Loucy (cell line): Measurements from ENCODE around the gene CALML4.
"Not testable (repeated sequence)": the region's sequence is repeated elsewhere in the genome, so short reads cannot be mapped to it uniquely, and the experiment has no call there.

Source experiments
- H2AFZ ChIP-seq: fragments of 200-600 bp; sonication (generic); 2 replicates; pipeline ENCODE4 v1.6.0; 2016; ENCODE audit warnings: antibody characterized with exemption, mild to moderate bottlenecking, low read length, moderate library complexity
- H3F3A ChIP-seq: fragments of 200-600 bp; 2 replicates; pipeline ENCODE4 v1.6.0; 2016; ENCODE audit warnings: antibody characterized with exemption, low read depth, mild to moderate bottlenecking
- H3K27me3 ChIP-seq: fragments of 200-600 bp; sonication (generic); 2 replicates; pipeline ENCODE4 v1.6.1; 2014; ENCODE audit warnings: low read length, mild to moderate bottlenecking; ENCODE audit not compliant: insufficient read depth, poor library complexity, severe bottlenecking
- H3K36me3 ChIP-seq: fragments of 200-600 bp; sonication (generic); 2 replicates; pipeline ENCODE4 v1.6.1; 2016; ENCODE audit warnings: low read length; ENCODE audit not compliant: insufficient read depth
- H3K4me1 ChIP-seq: fragments of 200-600 bp; sonication (generic); 2 replicates; pipeline ENCODE4 v1.5.1; 2014; ENCODE audit warnings: low read length, mild to moderate bottlenecking; ENCODE audit not compliant: insufficient read depth, poor library complexity, severe bottlenecking
- H3K4me2 ChIP-seq: fragments of 200-600 bp; sonication (generic); 2 replicates; pipeline ENCODE4 v1.6.0; 2014; ENCODE audit warnings: antibody characterized with exemption, low read length, low read depth, mild to moderate bottlenecking; ENCODE audit not compliant: poor library complexity, severe bottlenecking
- H3K4me3 ChIP-seq: fragments of 200-600 bp; sonication (generic); 2 replicates; pipeline ENCODE4 v1.5.1; 2014; ENCODE audit warnings: low read length, mild to moderate bottlenecking, mixed read lengths; ENCODE audit not compliant: poor library complexity, severe bottlenecking
- H3K79me2 ChIP-seq: fragments of 200-600 bp; sonication (generic); 2 replicates; pipeline ENCODE4 v1.6.1; 2014; ENCODE audit warnings: low read length; ENCODE audit not compliant: insufficient read depth
- H3K9ac ChIP-seq: fragments of 200-600 bp; sonication (generic); 2 replicates; pipeline ENCODE4 v1.6.0; 2014; ENCODE audit warnings: mild to moderate bottlenecking, low read depth, low read length, moderate library complexity; ENCODE audit not compliant: poor library complexity, severe bottlenecking
- H3K9me2 ChIP-seq: fragments of 200-600 bp; sonication (generic); replicated peaks from 2 replicates; pipeline ENCODE4 v1.6.1; 2016; ENCODE audit warnings: low read depth, low read length, mixed read lengths
- H3K9me3 ChIP-seq: fragments of 200-600 bp; sonication (generic); 2 replicates; pipeline ENCODE4 v1.6.1; 2014; ENCODE audit warnings: mild to moderate bottlenecking, antibody characterized with exemption, low read length, low read depth; ENCODE audit not compliant: insufficient read depth
- H4K20me1 ChIP-seq: fragments of 200-600 bp; sonication (generic); 2 replicates; pipeline ENCODE4 v1.6.0; 2014; ENCODE audit warnings: antibody characterized with exemption, low read length, mild to moderate bottlenecking; ENCODE audit not compliant: insufficient read depth, poor library complexity, severe bottlenecking
- CTCF ChIP-seq: fragments of 200-600 bp; sonication (generic); conservative IDR thresholded peaks from 2 replicates; pipeline ENCODE4 v1.5.1; 2014; ENCODE audit warnings: mild to moderate bottlenecking, antibody characterized with exemption, low read length
- EZH2phosphoT487 ChIP-seq: fragments of 200-600 bp; IDR thresholded peaks from 2 replicates; pipeline ENCODE4 v1.6.1; 2018; ENCODE audit warnings: antibody characterized with exemption, mild to moderate bottlenecking, moderate library complexity, borderline replicate concordance

The CALML4 gene

GRCh38 chr15:68173119-68173518, 32.0 kb downstream of the CALML4 start:
- Histone ChIP-seq H3K36me3 (peaks cover 42% of the 10 kb centered on the region), H2AFZ (no peak overlapping the region), H3F3A (no peaks in the 10 kb centered on the region), H3K9ac (no peak overlapping the region), H3K9me3 (no peaks in the 10 kb centered on the region), H3K4me2 (no peak overlapping the region), H3K4me3 (no peak overlapping the region), H3K27me3 (no peaks in the 10 kb centered on the region), H3K4me1 (no peaks in the 10 kb centered on the region), H4K20me1 (no peaks in the 10 kb centered on the region), H3K79me2 (no peaks in the 10 kb centered on the region), H3K9me2 (no peaks in the 10 kb centered on the region)
- TF ChIP-seq EZH2phosphoT487, result no peak
- TF ChIP-seq CTCF, result no peak

DNA sequence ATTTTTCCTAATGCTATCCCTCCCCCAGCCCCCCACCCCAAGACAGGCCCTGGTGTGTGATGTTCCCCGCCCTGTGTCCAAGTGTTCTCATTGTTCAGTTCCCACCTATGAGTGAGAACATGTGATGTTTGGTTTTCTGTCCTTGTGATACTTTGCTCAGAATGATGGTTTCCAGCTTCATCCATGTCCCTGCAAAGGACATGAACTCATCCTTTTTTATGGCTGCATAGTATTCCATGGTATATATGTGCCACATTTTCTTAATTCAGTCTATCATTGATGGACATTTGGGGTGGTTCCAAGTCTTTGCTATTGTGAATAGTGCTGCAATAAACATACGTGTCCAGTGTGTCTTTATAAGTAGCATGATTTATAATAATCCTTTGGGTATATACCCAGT, 33.1 kb downstream of the CALML4 start:
- not testable (repeated sequence) for H3K4me3 ChIP-seq, H3K4me2 ChIP-seq, H3K9me2 ChIP-seq, H3F3A ChIP-seq, H2AFZ ChIP-seq, H3K27me3 ChIP-seq, H3K9ac ChIP-seq, H4K20me1 ChIP-seq, H3K4me1 ChIP-seq, H3K79me2 ChIP-seq, H3K9me3 ChIP-seq
- H3K36me3 ChIP-seq, result peaks cover 36% of the 10 kb centered on the region

- TF ChIP-seq EZH2phosphoT487 (no peak), CTCF (no peak)
These were observed 38.3 kb downstream of the CALML4 start for GRCh38 chr15:68166847-68167246.

GRCh38 chr15:68163191-68163590, 41.9 kb downstream of the CALML4 start:
- H4K20me1 ChIP-seq, result no peaks in the 10 kb centered on the region
- H2AFZ ChIP-seq, result no peak overlapping the region
- no peak overlapping the region for H3K4me3 ChIP-seq
- H3K9me2 ChIP-seq, result no peaks in the 10 kb centered on the region
- no peaks in the 10 kb centered on the region for H3F3A ChIP-seq
- TF ChIP-seq EZH2phosphoT487 (no peak), CTCF (no peak)
- H3K36me3 ChIP-seq, result peaks cover 67% of the 10 kb centered on the region
- no peaks in the 10 kb centered on the region for H3K79me2 ChIP-seq
- no peaks in the 10 kb centered on the region for H3K27me3 ChIP-seq
- H3K9me3 ChIP-seq, result no peaks in the 10 kb centered on the region
- no peaks in the 10 kb centered on the region for H3K4me1 ChIP-seq
- H3K9ac ChIP-seq, result no peak overlapping the region
- H3K4me2 ChIP-seq, result no peak overlapping the region

More at GRCh38 chr15:68166847-68167246, 38.3 kb downstream of the CALML4 start:
- Histone ChIP-seq H2AFZ (no peak overlapping the region), H3K4me2 (no peak overlapping the region), H3K9ac (no peak overlapping the region), H3K4me1 (no peaks in the 10 kb centered on the region), H3K27me3 (no peaks in the 10 kb centered on the region), H3K36me3 (peaks cover 47% of the 10 kb centered on the region), H3K4me3 (no peak overlapping the region), H3F3A (no peaks in the 10 kb centered on the region), H3K9me3 (no peaks in the 10 kb centered on the region), H4K20me1 (no peaks in the 10 kb centered on the region), H3K79me2 (no peaks in the 10 kb centered on the region), H3K9me2 (no peaks in the 10 kb centered on the region)
